Spinal cord (tissue), 10 donors: ENCODE measurements around the gene SNRNP200. TPM values are rescaled to one million over a fixed set of nuclear protein-coding genes. Genes with fewer than 3 reads are reported as not detected.
A peak's percentile ranks its signal among the peaks of the same experiment; 100 is the strongest.

Experiments
- DNase-seq, 6 donors: peaks; one replicate each; pipeline versions ENCODE4 v3.0.0 to v3.0.0-alpha.2; 2013 to 2015; ENCODE audit warnings: low spot score in 6 of 6, low read depth in 4 of 6
- H3K27ac ChIP-seq: one replicate; pipeline ENCODE4 v1.5.1; 2013; ENCODE audit warnings: low read depth, low read length, control low read depth
- H3K27me3 ChIP-seq: one replicate; pipeline ENCODE4 v1.6.1; 2013; ENCODE audit warnings: low read length; ENCODE audit not compliant: control insufficient read depth, insufficient read depth
- H3K36me3 ChIP-seq: one replicate; pipeline ENCODE4 v1.6.1; 2013; ENCODE audit warnings: low read length; ENCODE audit not compliant: control insufficient read depth, insufficient read depth
- H3K4me1 ChIP-seq: one replicate; pipeline ENCODE4 v1.6.1; 2013; ENCODE audit warnings: low read length; ENCODE audit not compliant: control insufficient read depth, insufficient read depth
- H3K4me3 ChIP-seq: one replicate; pipeline ENCODE4 v1.5.1; 2013; ENCODE audit warnings: low read depth, low read length, control low read depth
- H3K9me3 ChIP-seq: one replicate; pipeline ENCODE4 v1.6.1; 2013; ENCODE audit warnings: low read length; ENCODE audit not compliant: control insufficient read depth, insufficient read depth
- WGBS: methylation state at CpG from one replicate; pipeline ENCODE4 v1.1.5; 2013; ENCODE audit warnings: missing lambda C conversion rate; ENCODE audit not compliant: insufficient coverage; 5-methylcytosine and 5-hydroxymethylcytosine counted together
- polyA plus RNA-seq, 2 donors: library from polyadenylated mRNA; unstranded; fragments of 120-200 nt; gene quantifications; one replicate each; pipeline ENCODE4 v1.2.1, GENCODE V29; 2013; ENCODE audit not compliant: insufficient read length in 2 of 2
- total RNA-seq, 2 donors: library from RNA; depleted of rRNA in 1 of 2; stranded (reverse); fragments of 120-200 nt in 1 of 2; fragments of >200 nt in 1 of 2; gene quantifications; one replicate each; pipeline versions ENCODE4 v1.2.3 to v1.2.4, GENCODE V29; 2013 to 2014
- donor health status: healthy.

The SNRNP200 gene
- total and polyA plus RNA-seq, 4 donors: 63.5 to 166 (median 113) TPM

DNA sequence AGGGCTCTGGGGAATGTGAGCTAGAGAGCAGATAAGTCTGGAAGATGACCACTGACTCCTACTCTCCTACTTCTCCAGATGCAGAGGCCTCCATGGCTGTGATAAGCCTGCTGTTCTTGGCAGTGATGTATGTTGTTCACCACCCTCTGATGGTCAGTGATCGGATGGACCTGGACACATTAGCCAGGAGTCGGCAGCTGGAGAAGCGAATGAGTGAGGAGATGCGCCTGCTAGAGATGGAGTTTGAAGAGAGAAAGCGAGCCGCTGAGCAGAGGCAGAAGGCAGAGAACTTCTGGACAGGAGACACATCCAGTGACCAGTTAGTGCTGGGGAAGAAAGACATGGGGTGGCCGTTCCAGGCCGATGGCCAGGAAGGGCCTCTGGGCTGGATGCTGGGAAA, 21.2 kb upstream of the SNRNP200 start:
- WGBS: 92% methylated on average over 8 of the region's 8 CpGs
- H3K27ac ChIP-seq: no peak overlapping the region
- DNase-seq: no peak

DNA sequence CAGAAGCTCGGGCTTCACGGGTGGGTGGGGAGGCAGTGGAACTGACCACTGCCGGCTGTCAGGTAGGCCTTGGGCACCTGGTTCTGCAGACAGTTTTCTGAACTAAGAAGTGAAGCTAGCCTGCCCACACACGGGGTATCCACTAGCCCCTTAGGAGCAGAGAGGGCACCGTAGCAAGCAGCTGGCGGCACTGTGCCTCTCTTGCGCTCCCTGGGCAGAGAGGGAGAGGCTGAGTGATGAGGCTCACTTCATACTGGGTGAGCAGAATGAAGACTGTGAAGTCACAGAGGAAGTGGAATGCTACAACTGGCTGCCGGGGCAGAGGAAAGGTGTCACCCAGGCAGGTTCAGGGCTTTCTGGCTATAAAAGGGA, 20.5 kb upstream of the SNRNP200 start:
- peak overlapping the region; percentile 61 for H3K4me3 ChIP-seq

More for the DNA sequence above, 21.2 kb upstream of the SNRNP200 start:
- peaks cover 23% of the 10 kb centered on the region for H3K4me1 ChIP-seq
- peaks cover 37% of the 10 kb centered on the region for H3K27me3 ChIP-seq
- H3K9me3 ChIP-seq: no peaks in the 10 kb centered on the region
- no peak overlapping the region for H3K4me3 ChIP-seq
- H3K36me3 ChIP-seq: no peaks in the 10 kb centered on the region

DNA sequence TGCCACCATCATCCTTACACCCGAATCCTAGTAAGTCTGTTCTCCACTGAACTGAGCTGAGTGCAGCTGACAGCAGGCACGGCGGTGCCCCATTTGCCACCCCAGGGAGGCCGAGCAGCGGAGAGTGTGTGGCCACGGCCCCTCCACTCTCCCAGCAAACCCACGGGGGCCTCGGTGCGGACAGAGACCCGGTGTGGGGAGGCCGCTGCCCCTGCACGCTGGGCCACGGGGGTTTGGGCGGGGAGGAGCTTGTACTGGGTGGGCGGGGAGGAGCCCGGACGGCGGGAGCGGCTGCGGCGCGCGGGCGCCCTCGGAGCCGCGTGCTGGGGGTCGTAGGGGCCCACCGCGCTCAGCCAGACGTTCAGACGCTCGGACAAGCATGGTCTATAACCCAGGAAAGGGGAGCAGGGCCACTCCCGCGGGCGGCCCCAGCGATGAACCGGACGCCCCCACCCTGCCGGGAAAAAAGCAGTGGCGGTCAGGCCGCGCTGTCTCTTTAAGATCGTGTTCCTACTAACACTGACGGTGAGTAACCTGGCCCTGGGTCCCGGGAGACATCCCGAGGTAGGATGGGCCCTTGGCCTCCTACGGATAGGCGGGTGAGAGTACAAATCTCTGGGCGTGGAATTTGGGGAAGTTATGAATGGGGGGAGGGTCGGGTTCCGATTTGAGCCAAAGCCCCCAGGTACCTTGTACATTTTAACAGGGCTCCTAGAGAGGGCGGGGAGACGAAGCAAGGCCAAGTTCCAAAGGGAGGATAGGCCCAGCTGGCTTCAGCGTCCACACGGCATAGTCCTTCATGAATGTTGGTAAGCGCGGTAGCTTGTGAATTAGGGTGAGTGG, 19.9 kb upstream of the SNRNP200 start, which contains the start of gene ITPRIPL1:
Gene ITPRIPL1, plus strand, starts transcription at position 277 of the 843 bp plus-strand sequence. Its CDS starts 523 bp downstream, at position 800.
- Histone ChIP-seq H3K36me3 (no peaks in the 10 kb centered on the region), H3K4me1 (peaks cover 30% of the 10 kb centered on the region), H3K4me3 (peak within 1 kb of the TSS; percentile 61), H3K9me3 (no peaks in the 10 kb centered on the region), H3K27ac (no peak within 1 kb of the TSS), H3K27me3 (peaks cover 47% of the 10 kb centered on the region)
- peak in 2 of 6 donors; percentile 26 to 49 for DNase-seq
- 5% methylated on average over 51 of the region's 58 CpGs for WGBS

More for the DNA sequence above, 20.5 kb upstream of the SNRNP200 start:
- Histone ChIP-seq H3K27me3 (peaks cover 44% of the 10 kb centered on the region), H3K27ac (no peak overlapping the region), H3K4me1 (peaks cover 29% of the 10 kb centered on the region), H3K36me3 (no peaks in the 10 kb centered on the region), H3K9me3 (no peaks in the 10 kb centered on the region)
- WGBS: 48% methylated on average over 8 of the region's 8 CpGs
- DNase-seq: no peak

DNA sequence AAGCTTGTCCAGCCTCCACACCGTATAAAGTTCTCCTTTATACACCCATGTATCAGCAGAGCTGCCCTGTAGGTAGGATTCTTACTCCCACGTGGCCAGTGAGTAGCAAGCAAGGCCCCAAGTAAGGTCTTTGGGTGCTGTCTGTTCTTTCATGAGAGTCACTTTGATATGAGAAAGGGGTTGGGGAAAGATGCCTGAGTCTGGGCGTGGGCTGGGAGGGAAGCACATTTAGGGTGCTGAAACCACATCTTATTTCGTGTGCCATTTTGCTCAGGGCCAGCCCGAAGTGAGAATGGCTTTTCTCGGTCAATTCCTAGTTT, 19.3 kb upstream of the SNRNP200 start:
- peaks cover 47% of the 10 kb centered on the region for H3K27me3 ChIP-seq
- peaks cover 30% of the 10 kb centered on the region for H3K4me1 ChIP-seq
- H3K36me3 ChIP-seq: no peaks in the 10 kb centered on the region
- no peak overlapping the region for H3K27ac ChIP-seq
- 26% methylated on average over 5 of the region's 6 CpGs for WGBS
- DNase-seq: no peak
- no peaks in the 10 kb centered on the region for H3K9me3 ChIP-seq
- peak overlapping the region; percentile 61 for H3K4me3 ChIP-seq

DNA sequence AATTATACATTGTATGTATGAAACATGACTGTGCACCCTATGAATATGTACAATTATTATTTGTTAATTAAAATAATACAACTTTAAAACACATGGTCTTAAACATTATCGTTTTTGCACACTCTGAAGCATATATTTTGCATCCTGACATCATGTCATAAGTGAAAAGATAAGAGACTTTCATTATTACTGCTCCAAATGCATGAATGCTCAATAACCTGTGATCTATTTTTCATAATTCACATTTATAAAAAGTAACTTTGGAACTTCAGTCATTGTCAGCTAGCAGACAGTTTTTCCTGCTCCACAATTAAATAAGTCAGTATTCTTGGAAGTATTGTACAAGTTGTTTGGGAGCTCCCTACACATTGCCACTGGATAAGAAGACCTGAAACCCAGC, 18.5 kb upstream of the SNRNP200 start:
- Histone ChIP-seq H3K27me3 (peaks cover 50% of the 10 kb centered on the region), H3K4me1 (peaks cover 30% of the 10 kb centered on the region), H3K27ac (no peak overlapping the region), H3K4me3 (no peak overlapping the region), H3K36me3 (no peaks in the 10 kb centered on the region), H3K9me3 (no peaks in the 10 kb centered on the region)
- no CpG with 5 or more reads among the region's 1 CpG for WGBS
- DNase-seq: no peak

DNA sequence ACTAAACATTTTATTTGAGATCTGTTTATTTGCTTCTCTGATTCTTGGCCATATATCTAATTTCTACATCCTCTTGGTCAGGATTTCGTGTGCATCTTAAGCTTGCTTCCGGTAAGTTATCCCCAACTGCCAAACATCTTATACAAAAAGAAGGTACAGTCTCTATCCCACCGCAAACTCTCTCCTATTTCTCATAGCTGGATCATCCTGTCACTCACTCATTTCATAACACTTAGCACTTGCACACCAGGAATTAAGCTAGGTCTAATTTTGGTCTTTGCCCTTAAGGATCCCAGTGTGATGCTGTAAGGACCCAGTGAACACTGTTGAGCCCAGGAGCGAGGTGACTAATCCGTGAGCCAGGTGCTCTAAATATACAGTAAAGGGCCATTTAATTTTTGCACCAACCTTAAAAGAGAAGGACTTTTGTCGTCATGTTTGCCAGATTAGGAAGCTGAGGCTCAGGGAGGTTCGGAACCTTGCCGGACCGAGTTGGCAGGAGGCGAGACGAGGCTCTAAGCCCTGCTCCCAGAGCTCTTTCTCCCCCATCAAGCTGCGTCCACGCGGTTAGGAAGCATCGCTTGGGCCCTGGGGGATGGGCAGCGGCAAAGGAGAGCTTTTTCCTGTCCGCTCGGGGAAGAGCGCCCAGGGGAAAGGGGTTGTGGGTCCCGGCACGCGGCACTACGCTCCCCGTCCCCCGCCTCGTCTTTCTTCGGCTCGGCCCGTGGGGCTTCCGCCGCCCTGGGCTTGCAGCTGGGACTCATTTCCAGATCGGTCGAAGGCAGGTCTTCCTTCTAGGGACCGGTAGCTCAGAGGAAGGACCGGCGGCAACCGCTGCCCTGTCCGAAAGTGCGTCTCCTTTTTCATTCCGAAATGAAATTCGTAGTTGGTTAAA, 15.6 kb upstream of the SNRNP200 start:
- peak overlapping the region; percentile 62 for H3K4me3 ChIP-seq
- peaks cover 48% of the 10 kb centered on the region for H3K27me3 ChIP-seq
- peak overlapping the region; percentile 11 for H3K27ac ChIP-seq
- peaks cover 30% of the 10 kb centered on the region for H3K4me1 ChIP-seq
- H3K36me3 ChIP-seq: no peaks in the 10 kb centered on the region
- DNase-seq: peak in 3 of 6 donors; percentile 4 to 54 (median 30)
- no peaks in the 10 kb centered on the region for H3K9me3 ChIP-seq
- WGBS: 5% methylated on average over 39 of the region's 41 CpGs

DNA sequence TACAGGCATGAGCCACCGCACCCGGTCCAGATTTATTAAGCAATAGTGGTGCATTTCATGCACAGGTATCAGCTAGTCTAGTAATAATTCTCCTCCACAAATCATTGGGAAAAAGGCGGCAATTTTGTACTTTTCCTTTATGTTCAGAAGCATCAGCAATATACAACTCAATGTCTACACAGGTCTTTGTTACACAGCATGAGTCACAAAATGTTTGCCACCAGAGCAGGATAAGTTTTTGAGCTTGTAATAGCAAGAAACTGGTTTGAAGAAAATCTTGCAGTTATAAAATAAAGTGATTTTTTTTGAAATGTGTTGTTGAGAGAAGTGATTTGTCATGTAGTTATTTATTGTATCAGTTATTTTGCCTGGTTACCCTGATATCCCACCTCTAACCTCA, 15.0 kb upstream of the SNRNP200 start:
- H3K4me3 ChIP-seq: no peak overlapping the region
- no peak for DNase-seq
- no peaks in the 10 kb centered on the region for H3K9me3 ChIP-seq
- H3K4me1 ChIP-seq: peaks cover 27% of the 10 kb centered on the region
- H3K36me3 ChIP-seq: no peaks in the 10 kb centered on the region
- peaks cover 41% of the 10 kb centered on the region for H3K27me3 ChIP-seq
- 79% methylated on average over 2 of the region's 3 CpGs for WGBS
- no peak overlapping the region for H3K27ac ChIP-seq

DNA sequence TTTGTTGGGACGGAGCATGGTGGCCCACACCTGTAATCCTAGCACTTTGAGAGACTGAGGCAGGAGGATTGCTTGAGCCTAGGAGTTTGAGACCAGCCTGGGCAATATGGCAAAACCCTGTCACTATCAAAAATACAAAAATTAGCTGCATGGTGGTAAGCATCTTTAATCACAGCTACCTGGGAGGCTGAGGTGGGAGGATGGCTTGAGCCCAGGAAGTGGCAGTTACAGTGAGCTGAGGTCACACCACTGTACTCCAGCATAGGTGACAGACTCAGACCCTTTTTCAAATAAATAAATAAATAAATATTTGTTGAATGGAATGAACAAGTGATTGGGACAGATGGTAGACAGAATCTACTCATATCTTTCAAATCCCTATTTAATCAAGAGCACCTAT, 14.1 kb upstream of the SNRNP200 start:
- no peaks in the 10 kb centered on the region for H3K9me3 ChIP-seq
- peaks cover 35% of the 10 kb centered on the region for H3K27me3 ChIP-seq
- DNase-seq: no peak
- no peak overlapping the region for H3K4me3 ChIP-seq
- peaks cover 22% of the 10 kb centered on the region for H3K4me1 ChIP-seq
- H3K36me3 ChIP-seq: no peaks in the 10 kb centered on the region
- no peak overlapping the region for H3K27ac ChIP-seq
- WGBS: no CpG with 5 or more reads among the region's 1 CpG

DNA sequence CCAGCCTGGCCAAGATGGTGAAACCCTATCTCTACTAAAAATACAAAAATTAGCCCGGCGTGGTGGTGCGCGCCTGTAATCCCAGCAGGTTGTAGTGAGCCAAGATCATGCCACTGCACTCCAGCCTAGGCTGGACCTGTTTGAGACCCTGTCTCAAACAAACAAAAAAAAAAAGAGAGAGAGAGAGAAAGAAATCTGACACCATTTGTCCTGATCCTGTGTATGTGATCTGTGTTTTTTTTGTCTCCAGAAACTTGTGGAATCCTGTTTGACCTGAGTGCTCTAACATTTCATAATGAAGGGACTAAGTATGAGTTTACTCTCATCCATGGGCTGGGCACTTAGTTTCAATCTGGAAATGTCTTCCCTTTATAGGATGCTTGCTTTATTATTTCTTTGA, 13.4 kb upstream of the SNRNP200 start:
- Histone ChIP-seq H3K27me3 (peaks cover 33% of the 10 kb centered on the region), H3K27ac (no peak overlapping the region), H3K36me3 (no peaks in the 10 kb centered on the region), H3K4me1 (peaks cover 22% of the 10 kb centered on the region), H3K9me3 (no peaks in the 10 kb centered on the region), H3K4me3 (no peak overlapping the region)
- no peak for DNase-seq
- WGBS: 93% methylated on average over 4 of the region's 4 CpGs
